Measurements from ENCODE around the gene MEPE. TPM values are rescaled to one million over a fixed set of nuclear protein-coding genes. Genes with fewer than 3 reads are reported as not detected.
"Not testable (repeated sequence)": the region's sequence is repeated elsewhere in the genome, so short reads cannot be mapped to it uniquely, and the experiment has no call there.

MEPE gene
- total and polyA plus RNA-seq, 7 donors = not detected

- Histone ChIP-seq H3K4me1 (no peaks in the 10 kb centered on the region), H3K36me3 (ENCODE audit: insufficient read depth in 1 of 2, low read depth in 1 of 2) (no peaks in the 10 kb centered on the region), H3K4me3 (no peak overlapping the region), H3K27me3 (ENCODE audit: insufficient read depth in 3 of 3, low read length in 2 of 3) (peaks cover 0 to 2% (median 0%) of the 10 kb centered on the region in 3 donors), H3K9me3 (no peaks in the 10 kb centered on the region), H3K27ac (no peak overlapping the region)
- WGBS, 3 donors = 51 to 63% (median 57%) methylated on average over 9 of the region's 9 CpGs
- TF ChIP-seq CTCF (IDR thresholded peaks at IDR 0.05) = no peak
- DNase-seq = no peak
- ATAC-seq = no peak
- intact Hi-C loops (cut with DNase I) = no loop called here
Measured at GRCh38 chr4:87884976-87885549, 52.3 kb downstream of the MEPE start.

DNA sequence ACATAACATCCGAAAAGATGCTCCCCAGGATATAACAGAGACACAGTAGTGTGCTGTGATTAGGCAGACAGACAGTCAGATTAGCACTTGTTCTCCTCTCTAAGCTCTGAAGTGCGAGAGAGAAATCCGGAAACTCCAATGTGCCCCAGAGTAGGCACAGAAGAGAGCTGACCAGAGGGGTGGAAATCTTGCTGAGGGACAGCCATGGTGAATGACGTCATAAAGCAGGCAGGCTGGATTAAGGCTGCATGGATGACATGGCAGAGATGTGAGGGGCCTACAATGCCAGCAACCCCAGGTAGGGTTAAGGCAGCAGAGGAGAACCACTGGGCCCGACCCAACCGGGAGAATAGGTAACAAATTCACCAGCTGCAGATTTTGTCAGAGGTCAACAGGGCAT, 53.3 kb downstream of the MEPE start:
- no peak for TF ChIP-seq CTCF (IDR thresholded peaks at IDR 0.05)
- H3K9me3 ChIP-seq = no peaks in the 10 kb centered on the region

GRCh38 chr4:87890753-87891152, 58.0 kb downstream of the MEPE start:
- H3K36me3 ChIP-seq (ENCODE audit: insufficient read depth in 1 of 2, low read depth in 1 of 2); ATAC-seq; H3K27me3 ChIP-seq (ENCODE audit: insufficient read depth in 3 of 3, low read length in 2 of 3); DNase-seq; H3K4me1 ChIP-seq; H3K4me3 ChIP-seq; H3K27ac ChIP-seq; intact Hi-C loops (cut with DNase I); H3K9me3 ChIP-seq: not testable (repeated sequence)

More for the DNA sequence above, 53.3 kb downstream of the MEPE start:
- intact Hi-C loops (cut with DNase I) = no loop called here
- Histone ChIP-seq H3K27me3 (ENCODE audit: insufficient read depth in 3 of 3, low read length in 2 of 3) (peaks cover 0 to 2% (median 0%) of the 10 kb centered on the region in 3 donors), H3K4me1 (no peaks in the 10 kb centered on the region), H3K4me3 (no peak overlapping the region), H3K27ac (no peak overlapping the region), H3K36me3 (ENCODE audit: insufficient read depth in 1 of 2, low read depth in 1 of 2) (no peaks in the 10 kb centered on the region)
- DNase-seq = no peak
- ATAC-seq = no peak
- WGBS, 3 donors = 60 to 71% (median 68%) methylated on average over 6 of the region's 6 CpGs

- intact Hi-C loops (cut with DNase I) = no loop called here
- DNase-seq = no peak
- Histone ChIP-seq H3K27me3 (ENCODE audit: insufficient read depth in 3 of 3, low read length in 2 of 3) (no peaks in the 10 kb centered on the region), H3K9me3 (no peaks in the 10 kb centered on the region), H3K4me1 (no peaks in the 10 kb centered on the region), H3K4me3 (no peak overlapping the region), H3K27ac (no peak overlapping the region), H3K36me3 (ENCODE audit: insufficient read depth in 1 of 2, low read depth in 1 of 2) (no peaks in the 10 kb centered on the region)
- WGBS, 3 donors = 34 to 39% (median 37%) methylated on average over 8 of the region's 8 CpGs
- ATAC-seq = peak in 1 of 4 donors; percentile 36
- TF ChIP-seq CTCF (IDR thresholded peaks at IDR 0.05) = no peak
Measured at GRCh38 chr4:87895964-87896621, 63.3 kb downstream of the MEPE start.

Other genes starting within 250 kb of the MEPE start
- under 1 TPM in 1 of 4 donors, not detected in 3; 0.14 TPM for gene DSPP, start 224.4 kb upstream of the MEPE start, total RNA-seq
- under 1 TPM in 1 of 3 donors, not detected in 2; 0.01 TPM for gene DSPP, start 224.4 kb upstream of the MEPE start, polyA plus RNA-seq
- gene DMP1, start 182.7 kb upstream of the MEPE start, total RNA-seq = not detected
- under 1 TPM in 1 of 3 donors, not detected in 2; 0.01 TPM for gene DMP1, start 182.7 kb upstream of the MEPE start, polyA plus RNA-seq
- gene IBSP, start 33.4 kb upstream of the MEPE start, total RNA-seq = not detected
- not detected for gene IBSP, start 33.4 kb upstream of the MEPE start, polyA plus RNA-seq
- 10 to 100 TPM in 2 of 4 donors, 1 to 10 TPM in 2; 1.4 to 58.7 (median 25.0) TPM for gene SPP1, start 142.7 kb downstream of the MEPE start, total RNA-seq
- 1 to 10 TPM in 1 of 3 donors, under 1 TPM in 2; 0.69 to 5.5 (median 0.70) TPM for gene SPP1, start 142.7 kb downstream of the MEPE start, polyA plus RNA-seq
- 1 to 10 TPM; 2.9 to 8.3 (median 5.4) TPM for gene PKD2, start 174.7 kb downstream of the MEPE start, total RNA-seq
- 1 to 10 TPM; 2.1 to 2.5 (median 2.4) TPM for gene PKD2, start 174.7 kb downstream of the MEPE start, polyA plus RNA-seq